K562 (cell line): ENCODE results near the gene GHSR. TPM values are rescaled to one million over a fixed set of nuclear protein-coding genes. Genes with fewer than 3 reads are reported as not detected.

Experiments
- ATAC-seq: fragments of 200-7000 bp; cut with Tn5 transposase; 3 replicates; pipeline ENCODE4 v1.9.1; 2020; ENCODE audit warnings: moderate library complexity
- BruUV-seq: library from RNA; stranded (reverse); fragments of 400-500 nt; replicated peaks from 2 replicates; lab custom pipeline; 2021; lab: Mats Ljungman, UMichigan
- CTCF ChIA-PET: fragments of 300-600 bp; formaldehyde crosslinking; extraction: SDS; loops from one replicate; lab custom pipeline; 2021; ENCODE audit warnings: low intra/inter-chr PET ratio; lab: Yijun Ruan, JAX
- POLR2A ChIA-PET: fragments of 300-600, 350-650 bp; sonication (Branson Sonifier 250); formaldehyde crosslinking; extraction: SDS; loops from one replicate; lab custom pipeline; 2021; ENCODE audit warnings: antibody characterized with exemption, inconsistent platforms; lab: Yijun Ruan, JAX
- DNase-seq, 4 experiments: peaks; one replicate each; pipeline versions ENCODE4 v3.0.0 to v3.0.0-alpha.2; 2011 to 2018; ENCODE audit warnings: low spot score in 3 of 4, mixed read lengths in 3 of 4; ENCODE audit errors: extremely low read depth in 1 of 4
- FAIRE-seq: peaks from 2 replicates; lab custom pipeline; 2011; peaks lifted over from hg19 to GRCh38; lab: Jason Lieb, UNC
- H2AFZ ChIP-seq: 2 replicates; pipeline ENCODE4 v1.6.0; 2011; ENCODE audit warnings: low read depth, low read length, control low read depth, inconsistent platforms
- H3K27ac ChIP-seq: fragments of 200-600 bp; 3 replicates; pipeline ENCODE4 v1.8.0; 2011; ENCODE audit warnings: low read depth, mild to moderate bottlenecking, control low read depth, inconsistent platforms, low read length, moderate library complexity, mixed read lengths; ENCODE audit errors: extremely low read depth
- H3K27me3 ChIP-seq, 2 experiments: fragments of 300-600 bp in 1 of 2; 2 replicates in 1 of 2; 3 replicates in 1 of 2; pipeline versions ENCODE4 v1.6.0 to v1.8.0; 2011; ENCODE audit warnings: inconsistent platforms in 2 of 2, low read length in 2 of 2, mild to moderate bottlenecking in 1 of 2, mixed read lengths in 1 of 2, moderate library complexity in 1 of 2; ENCODE audit not compliant: control insufficient read depth in 2 of 2, insufficient read depth in 2 of 2
- H3K36me3 ChIP-seq: fragments of 300-600 bp; 3 replicates; pipeline ENCODE4 v1.8.0; 2011; ENCODE audit warnings: mild to moderate bottlenecking, low read length, inconsistent platforms; ENCODE audit not compliant: control insufficient read depth, insufficient read depth
- H3K4me1 ChIP-seq, 2 experiments: fragments of 200-600 bp in 1 of 2; replicated peaks in 1 of 2; 2 replicates in 1 of 2; 3 replicates in 1 of 2; pipeline versions ENCODE4 v1.5.1 to v1.8.0; 2011; ENCODE audit warnings: inconsistent platforms in 2 of 2, low read length in 2 of 2, mild to moderate bottlenecking in 1 of 2, mixed read lengths in 1 of 2, moderate library complexity in 1 of 2; ENCODE audit not compliant: control insufficient read depth in 2 of 2, insufficient read depth in 2 of 2
- H3K4me2 ChIP-seq: 2 replicates; pipeline ENCODE4 v1.6.1; 2011; ENCODE audit warnings: low read length, control low read depth, inconsistent platforms, mixed read lengths; ENCODE audit not compliant: insufficient read depth
- H3K4me3 ChIP-seq: fragments of 200-600 bp; sonication (generic), shearing (Covaris generic); 2 replicates; pipeline ENCODE4 v1.5.1; 2016; ENCODE audit warnings: control low read depth, inconsistent platforms
- H3K79me2 ChIP-seq: fragments of 200-600 bp; 3 replicates; pipeline ENCODE4 v1.8.0; 2011; ENCODE audit warnings: low read length, inconsistent platforms; ENCODE audit not compliant: control insufficient read depth, insufficient read depth
- H3K9ac ChIP-seq, 2 experiments: 2 replicates each; pipeline versions ENCODE4 v1.6.0 to v1.6.1; 2011; ENCODE audit warnings: low read depth in 2 of 2, low read length in 2 of 2, control low read depth in 1 of 2, inconsistent platforms in 1 of 2, mild to moderate bottlenecking in 1 of 2, mixed read lengths in 1 of 2; ENCODE audit not compliant: insufficient read depth in 1 of 2
- H3K9me1 ChIP-seq: one replicate; pipeline ENCODE4 v1.6.0; 2011; ENCODE audit warnings: inconsistent platforms, mild to moderate bottlenecking, low read length, moderate library complexity; ENCODE audit not compliant: control insufficient read depth, insufficient read depth
- H3K9me3 ChIP-seq: replicated peaks from 2 replicates; pipeline ENCODE4 v1.5.1; 2011; ENCODE audit warnings: low read depth, low read length, inconsistent platforms; ENCODE audit not compliant: control insufficient read depth, insufficient read depth
- H4K20me1 ChIP-seq: replicated peaks from 2 replicates; pipeline ENCODE4 v1.6.1; 2011; ENCODE audit warnings: low read length, inconsistent platforms, mixed read lengths; ENCODE audit not compliant: control insufficient read depth, insufficient read depth
- CLOCK ChIP-seq: fragments of 250-450 bp; sonication (Bioruptor Pico); IDR thresholded peaks from 2 replicates; pipeline ENCODE4 v1.4.0; 2020; ENCODE audit warnings: mild to moderate bottlenecking, moderate library complexity, borderline replicate concordance
- ESRRA ChIP-seq: fragments of 450-650 bp; IDR thresholded peaks from 2 replicates; pipeline ENCODE4 v1.6.1; 2014; ENCODE audit warnings: low read depth, mild to moderate bottlenecking, moderate library complexity, borderline replicate concordance
- HDGF ChIP-seq: fragments of 450-650 bp; IDR thresholded peaks from 2 replicates; pipeline ENCODE4 v1.6.1; 2016
- IFI16 ChIP-seq: fragments of 250-450 bp; sonication (Bioruptor Pico); IDR thresholded peaks from 2 replicates; pipeline ENCODE4 v2.1.2; 2022; ENCODE audit warnings: mild to moderate bottlenecking, inconsistent platforms
- MAFK ChIP-seq: IDR thresholded peaks from 2 replicates; pipeline ENCODE4 v1.6.1; 2011; ENCODE audit warnings: low read length, improper control_type of control experiment
- PTRF ChIP-seq: fragments of 450-650 bp; IDR thresholded peaks from 2 replicates; pipeline ENCODE4 v1.6.1; 2016; ENCODE audit warnings: mild to moderate bottlenecking, missing genetic modification characterization, missing compliant biosample characterization
- ZBTB17 ChIP-seq: fragments of 450-650 bp; formaldehyde crosslinking; IDR thresholded peaks from 2 replicates; pipeline ENCODE4 v1.4.0; 2020; ENCODE audit warnings: mild to moderate bottlenecking
- ZBTB49 ChIP-seq: sonication (generic); formaldehyde crosslinking; IDR thresholded peaks from 2 replicates; pipeline ENCODE4 v1.8.0; 2022; ENCODE audit warnings: missing genetic modification reagents, mild to moderate bottlenecking, borderline replicate concordance
- ZC3H4 ChIP-seq: sonication (generic); formaldehyde crosslinking; IDR thresholded peaks from 2 replicates; pipeline ENCODE4 v1.9.0; 2021; ENCODE audit warnings: missing genetic modification reagents, borderline replicate concordance
- ZNF436 ChIP-seq: fragments of 250-450, 450-650 bp; sonication (Bioruptor Pico); formaldehyde crosslinking; IDR thresholded peaks from 2 replicates; pipeline ENCODE4 v1.7.0; 2020; ENCODE audit warnings: mild to moderate bottlenecking
- WGBS: fragments of 100-300 bp; shearing (Covaris generic); methylation state at CpG from one replicate; pipeline ENCODE4 v1.1.6; 2016; ENCODE audit warnings: low coverage, mixed read lengths; ENCODE audit not compliant: insufficient coverage; ENCODE audit errors: missing lambda C conversion rate; 5-methylcytosine and 5-hydroxymethylcytosine counted together
- in situ Hi-C: fragments of 300-500 bp; cut with MboI; formaldehyde crosslinking; loops from 4 replicates; pipeline ENCODE4 v1.15.0; 2018; ENCODE audit warnings: inconsistent platforms, mixed read lengths
- intact Hi-C: fragments of 100-400 bp; cut with micrococcal nuclease; formaldehyde crosslinking; loops from 2 replicates; pipeline ENCODE4 v1.14.2; 2022
- polyA plus RNA-seq, 8 experiments: library from polyadenylated mRNA; depleted of rRNA in 4 of 8; stranded (reverse) in 5 of 8; unstranded in 3 of 8; fragments of >200 nt; fragmentation: Nextera tagmentation in 2 of 8; fragmentation: Illumina TruSeq in 1 of 8; extraction: Ambion mirVana in 2 of 8; extraction: Trizol in 1 of 8; gene quantifications; 2 replicates each; pipeline versions ENCODE4 v1.2.1 to v1.2.3, GENCODE V29; 2011 to 2014; ENCODE audit warnings: inconsistent platforms in 1 of 8, missing spikeins in 1 of 8
- total RNA-seq, 7 experiments: library from RNA; depleted of rRNA in 6 of 7; stranded (reverse); fragments of >200 nt in 6 of 7; fragmentation: Illumina TruSeq in 2 of 7; extraction: Trizol in 2 of 7; gene quantifications; 2 replicates each; pipeline versions ENCODE4 v1.2.1 to v1.2.3, GENCODE V29; 2011 to 2021; ENCODE audit warnings: low replicate concordance in 1 of 7
- TF ChIP-seq, protein P1 (sequence below): fragments of 450-650 bp; formaldehyde crosslinking; IDR thresholded peaks from 2 replicates; pipeline ENCODE4 v1.4.0; 2022; ENCODE audit warnings: missing genetic modification characterization
- TF ChIP-seq, protein P2 (sequence below), 2 experiments: fragments of 450-650 bp in 1 of 2; sonication (generic) in 1 of 2; formaldehyde crosslinking; conservative IDR thresholded peaks; 2 replicates each; pipeline versions ENCODE4 v1.4.0 to v1.8.1; 2020 to 2022; ENCODE audit warnings: mild to moderate bottlenecking in 1 of 2, missing genetic modification reagents in 1 of 2
- TF ChIP-seq, protein P3 (sequence below): IDR thresholded peaks from 2 replicates; pipeline ENCODE4 v1.6.1; 2011; ENCODE audit warnings: borderline replicate concordance, low read depth, mild to moderate bottlenecking, moderate library complexity, low read length; ENCODE audit not compliant: insufficient read depth, poor library complexity, severe bottlenecking

GHSR gene
- total and polyA plus RNA-seq, 9 of the 15 experiments (the other 6 are each of a cell fraction or from before 2014, with no cell fraction given), result not detected

- H3K27me3 ChIP-seq, result peaks cover 6 to 9% of the 10 kb centered on the region in 2 experiments; a peak in 3 of 5 replicates
- H3K36me3 ChIP-seq, result no peaks in the 10 kb centered on the region
- no peaks in the 10 kb centered on the region for H3K9me1 ChIP-seq
- WGBS, result 6% methylated on average over 1 of the region's 1 CpG
- H3K4me1 ChIP-seq, result no peaks in the 10 kb centered on the region
- CTCF ChIA-PET, result no interaction called here
- H4K20me1 ChIP-seq, result no peaks in the 10 kb centered on the region
- ATAC-seq (no peak), DNase-seq (no peak), FAIRE-seq (no peak)
- in situ Hi-C loops (no loop called here), intact Hi-C loops (loop anchor here (10.0 kb wide), 1 partner anchor 636 kb away; no protein-coding TSS in a partner anchor)
- H2AFZ ChIP-seq, result no peak overlapping the region
- H3K27ac ChIP-seq, result no peak overlapping the region
- no TSS peak for BruUV-seq
- no peak overlapping the region for H3K4me3 ChIP-seq
- no peaks in the 10 kb centered on the region for H3K9me3 ChIP-seq
- no peaks in the 10 kb centered on the region for H3K79me2 ChIP-seq
- no peak overlapping the region for H3K9ac ChIP-seq
- POLR2A ChIA-PET, result no interaction called here
- H3K4me2 ChIP-seq, result no peak overlapping the region
- TF ChIP-seq ZNF436 (CRISPR knock-in tag) (no peak), ZBTB17 (no peak), PTRF (tag) (no peak), MAFK (no peak), IFI16 (CRISPR knock-in tag) (no peak), CLOCK (CRISPR knock-in tag) (no peak), ZC3H4 (no peak), ESRRA (no peak), HDGF (no peak), ZBTB49 (CRISPR knock-in tag) (no peak)
- TF ChIP-seq, protein P1, sequence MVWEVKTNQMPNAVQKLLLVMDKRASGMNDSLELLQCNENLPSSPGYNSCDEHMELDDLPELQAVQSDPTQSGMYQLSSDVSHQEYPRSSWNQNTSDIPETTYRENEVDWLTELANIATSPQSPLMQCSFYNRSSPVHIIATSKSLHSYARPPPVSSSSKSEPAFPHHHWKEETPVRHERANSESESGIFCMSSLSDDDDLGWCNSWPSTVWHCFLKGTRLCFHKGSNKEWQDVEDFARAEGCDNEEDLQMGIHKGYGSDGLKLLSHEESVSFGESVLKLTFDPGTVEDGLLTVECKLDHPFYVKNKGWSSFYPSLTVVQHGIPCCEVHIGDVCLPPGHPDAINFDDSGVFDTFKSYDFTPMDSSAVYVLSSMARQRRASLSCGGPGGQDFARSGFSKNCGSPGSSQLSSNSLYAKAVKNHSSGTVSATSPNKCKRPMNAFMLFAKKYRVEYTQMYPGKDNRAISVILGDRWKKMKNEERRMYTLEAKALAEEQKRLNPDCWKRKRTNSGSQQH (CRISPR knock-in tag), result no peak
- TF ChIP-seq, protein P2, sequence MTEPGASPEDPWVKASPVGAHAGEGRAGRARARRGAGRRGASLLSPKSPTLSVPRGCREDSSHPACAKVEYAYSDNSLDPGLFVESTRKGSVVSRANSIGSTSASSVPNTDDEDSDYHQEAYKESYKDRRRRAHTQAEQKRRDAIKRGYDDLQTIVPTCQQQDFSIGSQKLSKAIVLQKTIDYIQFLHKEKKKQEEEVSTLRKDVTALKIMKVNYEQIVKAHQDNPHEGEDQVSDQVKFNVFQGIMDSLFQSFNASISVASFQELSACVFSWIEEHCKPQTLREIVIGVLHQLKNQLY (CRISPR knock-in tag; conservative IDR thresholded peaks at IDR 0.05), result no peak
- TF ChIP-seq, protein P3, sequence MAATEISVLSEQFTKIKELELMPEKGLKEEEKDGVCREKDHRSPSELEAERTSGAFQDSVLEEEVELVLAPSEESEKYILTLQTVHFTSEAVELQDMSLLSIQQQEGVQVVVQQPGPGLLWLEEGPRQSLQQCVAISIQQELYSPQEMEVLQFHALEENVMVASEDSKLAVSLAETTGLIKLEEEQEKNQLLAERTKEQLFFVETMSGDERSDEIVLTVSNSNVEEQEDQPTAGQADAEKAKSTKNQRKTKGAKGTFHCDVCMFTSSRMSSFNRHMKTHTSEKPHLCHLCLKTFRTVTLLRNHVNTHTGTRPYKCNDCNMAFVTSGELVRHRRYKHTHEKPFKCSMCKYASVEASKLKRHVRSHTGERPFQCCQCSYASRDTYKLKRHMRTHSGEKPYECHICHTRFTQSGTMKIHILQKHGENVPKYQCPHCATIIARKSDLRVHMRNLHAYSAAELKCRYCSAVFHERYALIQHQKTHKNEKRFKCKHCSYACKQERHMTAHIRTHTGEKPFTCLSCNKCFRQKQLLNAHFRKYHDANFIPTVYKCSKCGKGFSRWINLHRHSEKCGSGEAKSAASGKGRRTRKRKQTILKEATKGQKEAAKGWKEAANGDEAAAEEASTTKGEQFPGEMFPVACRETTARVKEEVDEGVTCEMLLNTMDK, result no peak
Measured at GRCh38 chr3:172470588-172470987, 22.3 kb upstream of the GHSR start.
